Stimulated activated effector memory CD8-positive, alpha-beta T cell treated with anti-CD3 and anti-CD28 coated beads, Interleukin-12 subunit alpha, Interleukin-12 subunit beta, amount 100 ng/mL, for 72 hours (primary cell): ENCODE data around the gene CPSF3.

ENCODE experiments used
- ATAC-seq: fragments of 150-1000 bp; cut with Tn5 transposase; 2 replicates; pipeline ENCODE4 v1.10.0; 2021
- DNase-seq, 2 donors: peaks; one replicate each; pipeline ENCODE4 v3.0.0; 2021 to 2022; ENCODE audit warnings: low spot score in 2 of 2
- H3K27ac Mint-ChIP-seq: one replicate; pipeline ENCODE4 v1.8.0; 2022; ENCODE audit warnings: mild to moderate bottlenecking, mixed read lengths
- H3K36me3 Mint-ChIP-seq: one replicate; pipeline ENCODE4 v1.8.0; 2022; ENCODE audit warnings: mild to moderate bottlenecking, mixed read lengths
- H3K4me1 Mint-ChIP-seq: one replicate; pipeline ENCODE4 v1.8.0; 2022; ENCODE audit warnings: mixed read lengths
- H3K4me3 Mint-ChIP-seq: one replicate; pipeline ENCODE4 v1.8.0; 2022; ENCODE audit warnings: mild to moderate bottlenecking, mixed read lengths
- H3K9me3 Mint-ChIP-seq: one replicate; pipeline ENCODE4 v1.8.0; 2022; ENCODE audit warnings: mixed read lengths

Gene CPSF3

GRCh38 chr2:9423100-9423921 is at the start of gene CPSF3, which contains the start of gene ITGB1BP1:
Gene CPSF3, plus strand, starts transcription at chr2:9423654. Its CDS starts 120 bp downstream, at chr2:9423774.
Gene ITGB1BP1, minus strand, starts transcription at chr2:9423528. Its CDS starts 4,831 bp downstream, at chr2:9418697.
- peaks cover 43% of the 10 kb centered on the region for H3K36me3 Mint-ChIP-seq
- H3K27ac Mint-ChIP-seq: no peak within 1 kb of the TSS
- no peak within 1 kb of the TSS for H3K4me3 Mint-ChIP-seq
- DNase-seq: peak; percentile 97 to 99
- peaks cover 40% of the 10 kb centered on the region for H3K4me1 Mint-ChIP-seq
- H3K9me3 Mint-ChIP-seq: no peaks in the 10 kb centered on the region
- peak; percentile 91 for ATAC-seq

- Mint-ChIP-seq H3K4me3 (no peak overlapping the region), H3K36me3 (no peaks in the 10 kb centered on the region), H3K9me3 (no peaks in the 10 kb centered on the region), H3K27ac (no peak overlapping the region), H3K4me1 (peaks cover 14% of the 10 kb centered on the region)
- DNase-seq: no peak
- no peak for ATAC-seq
Measured at GRCh38 chr2:9374071-9374730, 49.3 kb upstream of the CPSF3 start.

GRCh38 chr2:9375857-9376428 is 47.5 kb upstream of the CPSF3 start:
- no peak overlapping the region for H3K4me3 Mint-ChIP-seq
- H3K27ac Mint-ChIP-seq: peak overlapping the region; percentile 35

GRCh38 chr2:9377461-9378097 is 45.9 kb upstream of the CPSF3 start:
- Mint-ChIP-seq H3K36me3 (no peaks in the 10 kb centered on the region), H3K27ac (no peak overlapping the region), H3K4me3 (no peak overlapping the region), H3K9me3 (no peaks in the 10 kb centered on the region), H3K4me1 (no peaks in the 10 kb centered on the region)
- no peak for ATAC-seq
- DNase-seq: no peak

More at GRCh38 chr2:9375857-9376428, 47.5 kb upstream of the CPSF3 start:
- Mint-ChIP-seq H3K9me3 (no peaks in the 10 kb centered on the region), H3K36me3 (no peaks in the 10 kb centered on the region), H3K4me1 (peaks cover 8% of the 10 kb centered on the region)
- no peak for DNase-seq
- ATAC-seq: no peak

- no peaks in the 10 kb centered on the region for H3K9me3 Mint-ChIP-seq
- no peak overlapping the region for H3K4me3 Mint-ChIP-seq
- ATAC-seq: no peak
- DNase-seq: no peak
- no peaks in the 10 kb centered on the region for H3K4me1 Mint-ChIP-seq
- no peaks in the 10 kb centered on the region for H3K36me3 Mint-ChIP-seq
- no peak overlapping the region for H3K27ac Mint-ChIP-seq
Measured at GRCh38 chr2:9378433-9379390, 44.7 kb upstream of the CPSF3 start.

GRCh38 chr2:9379391-9379755 is 44.1 kb upstream of the CPSF3 start:
- DNase-seq (no peak), ATAC-seq (no peak)
- no peaks in the 10 kb centered on the region for H3K4me1 Mint-ChIP-seq
- no peak overlapping the region for H3K27ac Mint-ChIP-seq
- H3K9me3 Mint-ChIP-seq: no peaks in the 10 kb centered on the region
- no peaks in the 10 kb centered on the region for H3K36me3 Mint-ChIP-seq
- H3K4me3 Mint-ChIP-seq: no peak overlapping the region

GRCh38 chr2:9380702-9381628 is 42.5 kb upstream of the CPSF3 start:
- Mint-ChIP-seq H3K36me3 (no peaks in the 10 kb centered on the region), H3K9me3 (no peaks in the 10 kb centered on the region), H3K4me1 (no peaks in the 10 kb centered on the region), H3K27ac (no peak overlapping the region), H3K4me3 (no peak overlapping the region)
- ATAC-seq (peak; percentile 25), DNase-seq (no peak)

GRCh38 chr2:9382604-9383235 is 40.7 kb upstream of the CPSF3 start:
- H3K4me3 Mint-ChIP-seq: no peak overlapping the region
- no peaks in the 10 kb centered on the region for H3K4me1 Mint-ChIP-seq
- H3K9me3 Mint-ChIP-seq: no peaks in the 10 kb centered on the region
- no peaks in the 10 kb centered on the region for H3K36me3 Mint-ChIP-seq
- no peak overlapping the region for H3K27ac Mint-ChIP-seq
- ATAC-seq (no peak), DNase-seq (no peak)

- no peak overlapping the region for H3K4me3 Mint-ChIP-seq
- ATAC-seq: no peak
- no peak for DNase-seq
- no peaks in the 10 kb centered on the region for H3K9me3 Mint-ChIP-seq
- no peaks in the 10 kb centered on the region for H3K4me1 Mint-ChIP-seq
- H3K27ac Mint-ChIP-seq: no peak overlapping the region
- no peaks in the 10 kb centered on the region for H3K36me3 Mint-ChIP-seq
Measured at GRCh38 chr2:9384521-9384920, 38.9 kb upstream of the CPSF3 start.

GRCh38 chr2:9385841-9386240 is 37.6 kb upstream of the CPSF3 start:
- H3K9me3 Mint-ChIP-seq: no peaks in the 10 kb centered on the region
- no peak overlapping the region for H3K4me3 Mint-ChIP-seq
- H3K27ac Mint-ChIP-seq: no peak overlapping the region

GRCh38 chr2:9388199-9388681 is 35.2 kb upstream of the CPSF3 start:
- Mint-ChIP-seq H3K4me1 (no peaks in the 10 kb centered on the region), H3K36me3 (no peaks in the 10 kb centered on the region), H3K4me3 (no peak overlapping the region), H3K27ac (no peak overlapping the region), H3K9me3 (no peaks in the 10 kb centered on the region)
- no peak for DNase-seq
- no peak for ATAC-seq

More at GRCh38 chr2:9385841-9386240, 37.6 kb upstream of the CPSF3 start:
- Mint-ChIP-seq H3K36me3 (no peaks in the 10 kb centered on the region), H3K4me1 (no peaks in the 10 kb centered on the region)
- no peak for ATAC-seq
- DNase-seq: no peak

GRCh38 chr2:9388950-9389911 is 34.2 kb upstream of the CPSF3 start:
- Mint-ChIP-seq H3K36me3 (no peaks in the 10 kb centered on the region), H3K27ac (no peak overlapping the region)
- no peak for ATAC-seq

More at GRCh38 chr2:9388950-9389911, 34.2 kb upstream of the CPSF3 start:
- DNase-seq: no peak
- H3K9me3 Mint-ChIP-seq: no peaks in the 10 kb centered on the region
- H3K4me1 Mint-ChIP-seq: no peaks in the 10 kb centered on the region
- no peak overlapping the region for H3K4me3 Mint-ChIP-seq
